Thyroid gland (tissue), 4 donors: ENCODE data around the gene AGPAT2. TPM values are rescaled to one million over a fixed set of nuclear protein-coding genes. Genes with fewer than 3 reads are reported as not detected.

Source experiments
- DNase-seq, 2 donors: peaks; one replicate each; pipeline ENCODE4 v3.0.0-alpha.2; 2019
- H3K27ac ChIP-seq, 3 donors: fragments of 200-600 bp; sonication (generic); 1 replicate in 2 of 3; 2 replicates in 1 of 3; pipeline ENCODE4 v1.5.1; 2016 to 2019; ENCODE audit warnings: mild to moderate bottlenecking in 1 of 3, moderate library complexity in 1 of 3
- H3K27me3 ChIP-seq: fragments of 200-600 bp; sonication (generic); one replicate; pipeline ENCODE4 v1.5.1; 2019
- H3K36me3 ChIP-seq, 2 donors: fragments of 200-600 bp; sonication (generic); one replicate each; pipeline ENCODE4 v1.5.1; 2016 to 2019
- H3K4me1 ChIP-seq, 2 donors: fragments of 200-600 bp; sonication (generic); one replicate each; pipeline ENCODE4 v1.5.1; 2017 to 2019
- H3K4me3 ChIP-seq, 3 donors: fragments of 200-600 bp; sonication (generic); replicated peaks in 1 of 3; 1 replicate in 2 of 3; 2 replicates in 1 of 3; pipeline ENCODE4 v1.5.1; 2016; ENCODE audit warnings: mild to moderate bottlenecking in 1 of 3
- H3K9me3 ChIP-seq: fragments of 200-600 bp; sonication (generic); one replicate; pipeline ENCODE4 v1.5.1; 2017
- POLR2A ChIP-seq, 2 donors: fragments of 450-650 bp; IDR thresholded peaks; one replicate each; pipeline ENCODE4 v1.6.1; 2017; ENCODE audit warnings: antibody characterized with exemption in 2 of 2, mild to moderate bottlenecking in 2 of 2, moderate library complexity in 1 of 2
- WGBS, 2 donors: methylation state at CpG; one replicate each; pipeline ENCODE4 v1.1.5; 2017; 5-methylcytosine and 5-hydroxymethylcytosine counted together
- intact Hi-C: fragments of 100-400 bp; cut with DNase I; formaldehyde crosslinking; loops from one replicate; pipeline ENCODE4 v1.15.1; 2023
- total RNA-seq, 4 donors: library from RNA; depleted of rRNA; stranded (reverse); fragments of >200 nt; gene quantifications; one replicate each; pipeline ENCODE4 v1.2.3, GENCODE V29; 2016
- TF ChIP-seq, protein P1 (sequence below), 6 experiments: fragments of 200-600 bp in 3 of 6; fragments of 450-650 bp in 3 of 6; sonication (generic) in 3 of 6; IDR thresholded peaks; one replicate each; pipeline ENCODE4 v1.5.1; 2016 to 2019; ENCODE audit warnings: antibody characterized with exemption in 6 of 6, mild to moderate bottlenecking in 2 of 6, inconsistent platforms in 1 of 6, moderate library complexity in 1 of 6

AGPAT2 gene
- total RNA-seq, 4 donors from 2014 or later = 58.6 to 78.7 (median 72.0) TPM

DNA sequence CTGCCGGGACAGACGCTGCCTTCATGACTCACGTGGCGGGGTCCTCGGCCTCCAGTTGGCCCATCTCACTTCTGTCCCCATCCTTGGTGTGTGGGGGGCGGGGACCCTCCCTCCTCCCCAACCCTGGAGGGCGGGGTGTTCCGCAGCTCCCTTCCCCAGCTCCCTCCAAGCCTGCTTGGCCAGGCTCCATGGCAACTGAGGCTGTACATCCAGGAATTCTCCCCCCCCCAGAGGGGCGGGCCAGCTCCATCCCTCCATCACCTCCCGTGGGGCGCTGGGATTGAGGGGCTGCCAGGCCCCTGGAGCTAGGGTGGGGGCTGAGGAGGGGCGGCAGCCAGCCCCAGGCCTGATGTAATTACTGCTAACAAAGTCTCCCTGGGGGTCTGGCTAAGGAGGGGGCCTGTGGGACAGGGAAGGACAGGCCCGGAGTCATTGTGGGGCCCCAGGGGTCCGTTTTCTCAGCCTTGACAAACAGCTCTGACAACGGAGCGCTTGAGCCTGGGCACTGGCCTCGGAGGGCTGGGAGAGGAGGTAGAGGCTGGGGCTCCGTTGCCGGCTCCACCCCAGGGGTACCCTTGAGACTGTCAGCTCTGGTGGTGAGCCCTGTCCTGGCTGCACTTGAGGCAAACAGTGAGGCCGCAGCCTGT, 33.1 kb upstream of the AGPAT2 start:
- WGBS, 2 donors = 58 to 77% methylated on average over 8 to 18 of the region's 20 CpGs
- Histone ChIP-seq H3K27me3 (no peaks in the 10 kb centered on the region), H3K9me3 (no peaks in the 10 kb centered on the region), H3K4me1 (peaks cover 0 to 28% of the 10 kb centered on the region in 2 donors), H3K36me3 (peaks cover 28 to 44% of the 10 kb centered on the region in 2 donors), H3K4me3 (no peak overlapping the region), H3K27ac (peak overlapping the region in 1 of 3 donors; percentile 50)
- TF ChIP-seq, protein P1, sequence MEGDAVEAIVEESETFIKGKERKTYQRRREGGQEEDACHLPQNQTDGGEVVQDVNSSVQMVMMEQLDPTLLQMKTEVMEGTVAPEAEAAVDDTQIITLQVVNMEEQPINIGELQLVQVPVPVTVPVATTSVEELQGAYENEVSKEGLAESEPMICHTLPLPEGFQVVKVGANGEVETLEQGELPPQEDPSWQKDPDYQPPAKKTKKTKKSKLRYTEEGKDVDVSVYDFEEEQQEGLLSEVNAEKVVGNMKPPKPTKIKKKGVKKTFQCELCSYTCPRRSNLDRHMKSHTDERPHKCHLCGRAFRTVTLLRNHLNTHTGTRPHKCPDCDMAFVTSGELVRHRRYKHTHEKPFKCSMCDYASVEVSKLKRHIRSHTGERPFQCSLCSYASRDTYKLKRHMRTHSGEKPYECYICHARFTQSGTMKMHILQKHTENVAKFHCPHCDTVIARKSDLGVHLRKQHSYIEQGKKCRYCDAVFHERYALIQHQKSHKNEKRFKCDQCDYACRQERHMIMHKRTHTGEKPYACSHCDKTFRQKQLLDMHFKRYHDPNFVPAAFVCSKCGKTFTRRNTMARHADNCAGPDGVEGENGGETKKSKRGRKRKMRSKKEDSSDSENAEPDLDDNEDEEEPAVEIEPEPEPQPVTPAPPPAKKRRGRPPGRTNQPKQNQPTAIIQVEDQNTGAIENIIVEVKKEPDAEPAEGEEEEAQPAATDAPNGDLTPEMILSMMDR (IDR thresholded peaks at IDR 0.05) = no peak
- no peak for TF ChIP-seq POLR2A (IDR thresholded peaks at IDR 0.05)
- intact Hi-C loops = no loop called here
- DNase-seq = no peak

DNA sequence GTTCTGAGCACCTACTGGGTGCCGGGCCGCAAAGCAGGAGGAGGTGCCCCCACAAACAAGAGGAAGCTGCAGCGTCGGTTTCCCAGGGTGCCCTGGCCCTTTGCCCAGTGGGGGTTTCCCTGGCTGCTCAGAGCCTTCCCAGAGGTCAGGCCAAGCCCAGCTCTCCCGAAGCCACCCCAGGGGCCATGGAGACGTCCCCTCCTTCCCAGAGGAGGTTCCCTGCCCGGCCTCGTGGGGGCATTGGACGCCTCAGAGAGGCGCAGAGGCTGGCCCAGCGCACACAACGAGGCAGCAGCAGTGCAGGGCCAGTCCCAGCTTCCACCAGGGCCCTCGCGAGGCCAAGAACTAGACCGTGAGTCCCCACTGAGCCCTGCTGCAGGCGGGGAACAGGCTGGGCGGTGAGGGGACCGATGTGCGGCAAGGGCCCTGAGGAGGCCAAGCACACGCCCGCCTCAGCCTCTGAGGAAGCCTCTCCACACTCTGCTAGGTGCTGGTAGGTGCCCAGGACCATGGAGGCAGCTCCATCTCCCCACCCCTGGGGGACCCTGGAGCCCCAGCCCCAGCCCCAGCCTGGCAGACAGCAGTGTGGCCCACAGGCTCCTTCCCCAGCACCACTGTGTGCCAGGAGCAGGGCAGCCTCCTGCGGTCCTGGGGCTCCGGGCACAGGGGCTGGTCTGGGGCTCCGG, 32.1 kb upstream of the AGPAT2 start:
- 75 to 80% methylated on average over 4 to 12 of the region's 24 CpGs for WGBS, 2 donors
- H3K4me1 ChIP-seq = peaks cover 0 to 36% of the 10 kb centered on the region in 2 donors
- no peaks in the 10 kb centered on the region for H3K9me3 ChIP-seq
- TF ChIP-seq, protein P1 (IDR thresholded peaks at IDR 0.05) = no peak
- H3K36me3 ChIP-seq = peaks cover 19 to 33% of the 10 kb centered on the region in 2 donors
- no peak overlapping the region for H3K4me3 ChIP-seq
- intact Hi-C loops = no loop called here
- no peak overlapping the region for H3K27ac ChIP-seq
- DNase-seq = no peak
- no peaks in the 10 kb centered on the region for H3K27me3 ChIP-seq

DNA sequence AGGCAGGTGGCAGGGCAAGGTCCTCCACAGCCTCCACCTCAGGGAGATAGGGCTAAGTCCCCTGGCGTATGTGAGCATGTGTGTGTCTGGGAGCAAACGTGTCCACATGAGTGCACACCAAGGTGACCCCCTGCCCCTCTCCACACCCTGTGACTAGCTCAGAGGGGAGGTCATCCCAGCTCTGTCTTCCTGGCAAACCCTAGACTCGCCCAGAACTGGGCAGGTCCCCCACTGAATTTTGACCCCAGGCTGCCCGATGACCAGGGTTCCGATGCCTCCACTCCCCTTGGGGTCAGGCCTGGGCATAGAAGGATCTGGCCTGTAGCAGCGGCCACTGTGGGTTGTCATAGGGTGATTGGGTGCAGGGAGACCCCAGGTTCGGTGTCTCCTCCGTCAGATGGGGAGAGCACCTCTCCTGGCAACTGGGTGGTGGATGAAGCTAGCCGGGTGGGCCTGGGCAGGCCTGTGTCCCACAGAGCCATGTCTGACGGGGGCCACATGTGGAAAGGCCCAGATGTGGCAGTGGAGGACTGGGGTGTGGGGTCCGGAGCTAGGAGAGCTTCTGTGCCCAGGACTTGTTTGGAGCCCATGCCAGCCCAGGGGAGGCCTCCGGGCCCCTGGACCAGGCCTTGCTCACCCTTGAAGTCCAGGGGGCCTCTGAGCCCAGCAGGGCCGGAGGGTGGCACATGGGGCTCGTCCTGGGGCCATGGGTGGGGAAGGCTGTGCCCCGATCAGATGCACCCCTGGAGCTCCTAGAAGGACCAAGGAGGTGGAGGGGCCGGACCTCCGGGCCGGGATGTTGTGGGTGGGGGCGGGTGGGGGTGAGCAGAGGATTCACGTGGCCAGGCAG, 31.3 kb upstream of the AGPAT2 start:
- H3K27ac ChIP-seq = no peak overlapping the region
- intact Hi-C loops = no loop called here
- TF ChIP-seq, protein P1 (IDR thresholded peaks at IDR 0.05) = no peak
- TF ChIP-seq POLR2A (IDR thresholded peaks at IDR 0.05) = no peak
- H3K36me3 ChIP-seq = peaks cover 14 to 25% of the 10 kb centered on the region in 2 donors
- H3K9me3 ChIP-seq = no peaks in the 10 kb centered on the region
- H3K4me1 ChIP-seq = peaks cover 1 to 44% of the 10 kb centered on the region in 2 donors
- WGBS, 2 donors = 89 to 91% methylated on average over 14 of the region's 20 CpGs
- no peak for DNase-seq
- H3K4me3 ChIP-seq = no peak overlapping the region
- no peaks in the 10 kb centered on the region for H3K27me3 ChIP-seq

DNA sequence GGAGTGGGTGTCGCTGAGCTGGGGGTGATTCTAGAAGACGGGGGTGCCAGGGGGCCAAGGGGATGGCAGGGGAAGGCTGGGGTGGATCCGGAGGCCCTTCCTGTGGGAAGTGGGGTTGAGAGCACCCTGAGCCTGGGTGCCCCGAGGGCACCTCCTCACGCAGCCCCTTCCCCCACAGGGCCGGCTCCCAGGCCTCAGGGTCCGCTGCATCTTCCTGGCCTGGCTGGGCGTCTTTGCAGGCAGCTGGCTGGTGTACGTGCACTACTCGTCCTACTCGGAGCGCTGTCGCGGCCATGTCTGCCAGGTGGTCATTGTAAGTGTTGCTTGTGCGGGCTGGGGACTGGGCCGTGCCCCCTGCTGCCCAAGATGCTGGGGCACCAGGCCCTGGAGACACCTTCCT, 30.1 kb upstream of the AGPAT2 start:
- 86 to 89% methylated on average over 2 to 9 of the region's 16 CpGs for WGBS, 2 donors
- no peak overlapping the region for H3K27ac ChIP-seq
- no peak for TF ChIP-seq POLR2A (IDR thresholded peaks at IDR 0.05)
- TF ChIP-seq, protein P1 (IDR thresholded peaks at IDR 0.05) = no peak
- intact Hi-C loops = no loop called here
- no peak overlapping the region for H3K4me3 ChIP-seq
- H3K4me1 ChIP-seq = peaks cover 8 to 53% of the 10 kb centered on the region in 2 donors
- H3K9me3 ChIP-seq = no peaks in the 10 kb centered on the region
- no peak for DNase-seq
- H3K36me3 ChIP-seq = peaks cover 2 to 14% of the 10 kb centered on the region in 2 donors
- no peaks in the 10 kb centered on the region for H3K27me3 ChIP-seq
